Measurements from ENCODE around the gene EPHB3. TPM values are rescaled to one million over a fixed set of nuclear protein-coding genes. Genes with fewer than 3 reads are reported as not detected.

EPHB3 gene
- total RNA-seq, 2 donors from 2014 or later, result 40.1 to 64.2 TPM

DNA sequence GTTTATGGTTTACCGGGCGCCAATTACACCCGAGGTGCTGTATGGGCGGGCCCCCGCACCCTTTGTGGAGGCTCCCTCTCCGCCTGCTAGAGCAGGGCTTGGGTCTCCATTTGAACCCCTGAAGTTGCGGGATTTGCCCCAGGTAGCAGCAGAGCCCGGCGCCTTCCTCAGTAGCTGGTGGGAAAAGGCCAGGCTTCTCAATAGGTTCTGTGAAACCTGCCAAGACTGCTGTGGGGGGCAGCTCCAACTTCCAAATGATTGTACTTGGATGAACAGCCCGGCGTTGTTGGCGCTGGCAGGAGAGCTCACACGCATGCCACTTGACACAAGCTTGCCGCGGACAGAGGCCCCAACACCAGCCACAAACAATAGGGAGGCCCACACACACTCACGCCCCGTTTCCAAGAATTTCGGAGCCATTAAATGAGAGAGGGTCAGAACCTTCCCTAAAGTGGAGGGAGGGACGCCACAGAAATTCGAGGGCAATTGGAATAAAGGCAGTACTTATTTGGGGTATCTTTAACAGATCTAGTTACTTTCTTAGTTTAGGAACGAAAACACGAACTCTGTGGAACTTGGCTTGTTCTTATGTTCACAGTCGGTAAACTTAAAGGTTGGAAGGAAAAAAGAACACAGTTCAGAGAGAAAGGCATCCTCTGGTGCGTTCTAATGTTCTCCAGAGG lies 1.4 kb downstream of the EPHB3 start:
- TF ChIP-seq, protein P1, sequence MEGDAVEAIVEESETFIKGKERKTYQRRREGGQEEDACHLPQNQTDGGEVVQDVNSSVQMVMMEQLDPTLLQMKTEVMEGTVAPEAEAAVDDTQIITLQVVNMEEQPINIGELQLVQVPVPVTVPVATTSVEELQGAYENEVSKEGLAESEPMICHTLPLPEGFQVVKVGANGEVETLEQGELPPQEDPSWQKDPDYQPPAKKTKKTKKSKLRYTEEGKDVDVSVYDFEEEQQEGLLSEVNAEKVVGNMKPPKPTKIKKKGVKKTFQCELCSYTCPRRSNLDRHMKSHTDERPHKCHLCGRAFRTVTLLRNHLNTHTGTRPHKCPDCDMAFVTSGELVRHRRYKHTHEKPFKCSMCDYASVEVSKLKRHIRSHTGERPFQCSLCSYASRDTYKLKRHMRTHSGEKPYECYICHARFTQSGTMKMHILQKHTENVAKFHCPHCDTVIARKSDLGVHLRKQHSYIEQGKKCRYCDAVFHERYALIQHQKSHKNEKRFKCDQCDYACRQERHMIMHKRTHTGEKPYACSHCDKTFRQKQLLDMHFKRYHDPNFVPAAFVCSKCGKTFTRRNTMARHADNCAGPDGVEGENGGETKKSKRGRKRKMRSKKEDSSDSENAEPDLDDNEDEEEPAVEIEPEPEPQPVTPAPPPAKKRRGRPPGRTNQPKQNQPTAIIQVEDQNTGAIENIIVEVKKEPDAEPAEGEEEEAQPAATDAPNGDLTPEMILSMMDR (IDR thresholded peaks at IDR 0.05), result no peak
- Histone ChIP-seq H3K9me3 (no peaks in the 10 kb centered on the region), H3K4me3 (peak overlapping the region; percentile 78), H3K4me1 (peaks cover 30% of the 10 kb centered on the region), H3K27ac (peak overlapping the region; percentile 36), H3K36me3 (no peaks in the 10 kb centered on the region), H3K27me3 (no peaks in the 10 kb centered on the region), H3K9ac (ENCODE audit: low read depth in 2 of 2, low read length in 2 of 2) (peak overlapping the region; percentile 77 to 83)
- intact Hi-C loops (cut with DNase I), result no loop called here
- no peak for DNase-seq

DNA sequence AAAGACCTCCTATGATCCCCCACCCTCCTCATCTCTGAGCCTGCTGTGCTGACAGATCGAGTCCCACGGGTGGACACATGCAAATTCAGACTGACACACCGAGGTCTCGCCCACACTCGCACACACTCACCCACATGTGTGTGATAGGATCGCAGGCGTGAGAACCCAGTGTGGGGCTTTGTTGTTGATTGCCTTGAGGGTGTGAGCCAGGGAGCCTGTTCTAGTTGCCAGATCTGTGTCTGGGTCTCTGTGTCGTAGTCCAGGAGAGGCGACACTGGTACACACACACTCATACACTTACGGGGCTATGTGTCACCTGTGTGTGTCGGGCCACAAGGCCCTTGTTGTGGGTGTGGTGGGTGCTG lies 2.0 kb downstream of the EPHB3 start:
- no peaks in the 10 kb centered on the region for H3K27me3 ChIP-seq
- peak overlapping the region; percentile 47 to 83 for H3K9ac ChIP-seq (ENCODE audit: low read depth in 2 of 2, low read length in 2 of 2)
- no peak overlapping the region for H3K27ac ChIP-seq
- peak overlapping the region; percentile 78 for H3K4me3 ChIP-seq
- peaks cover 30% of the 10 kb centered on the region for H3K4me1 ChIP-seq
- no peak for DNase-seq
- TF ChIP-seq, protein P1 (IDR thresholded peaks at IDR 0.05), result no peak
- no peaks in the 10 kb centered on the region for H3K36me3 ChIP-seq
- H3K9me3 ChIP-seq, result no peaks in the 10 kb centered on the region
- intact Hi-C loops (cut with DNase I), result no loop called here

DNA sequence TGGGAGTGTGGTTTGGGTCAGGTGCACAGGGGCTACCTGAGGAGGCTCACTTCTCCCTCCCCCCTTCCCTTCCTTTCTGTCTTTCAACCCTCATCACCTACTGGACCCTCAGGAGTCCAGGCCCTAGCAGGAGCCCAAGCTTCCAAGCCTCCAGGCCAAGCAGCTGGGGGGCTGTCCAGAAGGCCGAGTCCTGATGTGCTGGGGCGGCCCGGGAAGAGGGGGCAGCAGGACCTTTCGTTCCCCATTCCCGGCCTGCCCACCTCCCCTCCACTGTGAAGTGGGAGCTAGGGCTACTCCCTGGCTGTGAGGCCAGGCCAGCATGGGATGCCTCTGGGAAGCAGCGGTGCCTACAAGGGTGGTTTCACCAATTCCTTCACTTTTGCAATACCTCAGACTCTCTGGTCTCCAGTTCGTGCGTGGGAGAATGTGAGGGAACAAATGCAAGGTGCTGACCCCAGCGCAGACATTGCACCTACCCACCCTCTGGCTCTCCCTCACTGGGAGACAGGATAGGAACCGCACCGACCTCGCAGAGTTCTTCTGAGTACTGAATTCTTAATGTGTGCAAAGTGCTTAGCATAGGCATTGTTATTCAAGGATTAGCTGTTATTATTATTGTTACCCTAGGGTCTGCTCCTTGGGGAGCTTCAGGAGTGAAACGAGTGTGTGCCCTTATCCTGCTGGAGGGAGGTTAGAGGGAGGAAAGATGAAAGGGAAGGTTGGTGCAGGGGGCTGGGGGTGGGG lies 2.5 kb downstream of the EPHB3 start:
- intact Hi-C loops (cut with DNase I), result no loop called here
- Histone ChIP-seq H3K4me3 (peak overlapping the region; percentile 78), H3K27ac (no peak overlapping the region), H3K9me3 (no peaks in the 10 kb centered on the region), H3K4me1 (peaks cover 30% of the 10 kb centered on the region), H3K9ac (ENCODE audit: low read depth in 2 of 2, low read length in 2 of 2) (peak overlapping the region; percentile 47 to 83), H3K36me3 (no peaks in the 10 kb centered on the region), H3K27me3 (no peaks in the 10 kb centered on the region)
- TF ChIP-seq, protein P1 (IDR thresholded peaks at IDR 0.05), result no peak
- DNase-seq, result no peak

DNA sequence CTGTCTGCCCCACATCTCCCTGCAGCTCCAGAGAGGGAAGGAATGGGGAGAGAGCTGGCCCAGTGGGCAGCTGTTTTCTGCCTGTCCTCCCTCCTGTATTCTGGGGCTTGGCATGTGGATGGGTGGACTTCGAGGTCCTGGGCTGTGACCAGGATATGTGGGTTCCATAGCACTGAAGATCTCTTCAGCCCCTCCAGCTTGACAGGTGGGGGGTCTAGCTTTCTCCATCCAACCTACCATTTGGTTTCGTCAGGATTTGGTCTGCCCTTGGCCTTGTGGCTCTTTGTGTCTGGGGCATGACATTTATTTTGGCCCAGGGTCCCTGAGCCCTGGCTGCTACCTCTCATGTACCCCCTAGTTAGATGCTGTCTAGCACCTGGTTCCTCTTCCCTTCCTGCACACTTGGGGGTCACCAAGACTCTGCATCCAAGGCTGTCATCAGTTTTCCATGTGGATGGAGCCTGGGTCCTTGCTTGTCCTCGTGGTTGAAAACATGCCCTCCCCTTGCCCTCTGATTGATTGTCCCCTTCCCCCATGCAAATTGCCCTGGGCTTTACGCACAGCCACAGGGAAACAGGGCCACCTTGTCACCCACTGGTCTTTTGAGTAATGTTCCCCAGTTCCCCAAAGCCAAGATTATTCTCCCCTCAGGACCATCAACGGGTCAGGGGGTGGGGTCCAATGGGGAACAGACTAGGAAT lies 3.2 kb downstream of the EPHB3 start:
- TF ChIP-seq, protein P1 (IDR thresholded peaks at IDR 0.05), result no peak
- Histone ChIP-seq H3K9me3 (no peaks in the 10 kb centered on the region), H3K27me3 (no peaks in the 10 kb centered on the region), H3K36me3 (no peaks in the 10 kb centered on the region), H3K4me1 (peaks cover 35% of the 10 kb centered on the region), H3K4me3 (peak overlapping the region; percentile 78), H3K27ac (no peak overlapping the region), H3K9ac (ENCODE audit: low read depth in 2 of 2, low read length in 2 of 2) (peak overlapping the region in 1 of 2 donors; percentile 83)
- no peak for DNase-seq
- intact Hi-C loops (cut with DNase I), result loop anchor here (5.0 kb wide), 1 partner anchor 147 kb away; the partner anchor contains the start of gene MAGEF1

DNA sequence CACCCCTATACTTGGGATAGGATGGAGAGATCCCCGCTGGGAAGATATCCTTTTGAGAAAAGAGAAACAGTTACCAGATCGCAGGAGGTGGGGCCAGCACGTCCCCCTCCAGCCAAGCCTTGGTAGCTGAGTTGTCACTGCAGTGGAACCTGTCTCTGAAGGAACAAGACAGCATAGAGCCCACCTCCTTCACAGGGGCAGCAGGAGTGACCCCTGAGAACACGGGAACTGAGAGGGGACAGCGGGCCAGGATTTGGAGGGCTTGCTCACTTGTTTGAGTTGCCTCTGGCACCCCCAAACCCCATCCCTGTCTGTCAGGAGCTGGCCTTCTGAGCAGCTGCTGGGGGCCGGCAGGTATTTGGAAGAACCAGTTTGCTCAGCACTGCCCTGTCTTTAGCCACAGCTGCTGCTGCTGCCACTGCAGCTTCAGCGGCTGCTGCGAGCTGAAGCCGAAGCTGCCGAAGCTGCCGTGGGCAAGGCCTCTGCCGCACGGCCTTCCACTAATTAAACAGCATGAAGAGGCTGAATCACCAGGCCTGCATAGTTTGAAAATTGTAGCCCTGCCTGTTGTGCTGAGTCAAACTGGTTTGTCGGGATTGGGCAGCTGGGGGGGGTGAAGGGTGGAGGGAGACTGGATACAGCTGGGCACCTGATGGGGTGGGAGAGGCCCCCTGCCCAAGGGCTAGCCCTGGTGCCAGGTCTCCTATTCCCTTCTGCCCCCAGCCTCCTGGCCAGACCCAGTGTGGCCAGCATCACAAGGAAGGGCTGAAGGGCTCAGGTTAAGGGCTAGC lies 4.0 kb downstream of the EPHB3 start:
- Histone ChIP-seq H3K9ac (ENCODE audit: low read depth in 2 of 2, low read length in 2 of 2) (peak overlapping the region in 1 of 2 donors; percentile 83), H3K4me3 (peak overlapping the region; percentile 78), H3K27ac (peak overlapping the region; percentile 71), H3K36me3 (no peaks in the 10 kb centered on the region), H3K9me3 (no peaks in the 10 kb centered on the region), H3K27me3 (no peaks in the 10 kb centered on the region), H3K4me1 (peaks cover 34% of the 10 kb centered on the region)
- intact Hi-C loops (cut with DNase I), result loop anchor here (5.0 kb wide), 1 partner anchor 147 kb away; the partner anchor contains the start of gene MAGEF1
- DNase-seq, result peak; percentile 91
- TF ChIP-seq, protein P1 (IDR thresholded peaks at IDR 0.05), result no peak
